ENCODE results near the gene ZBTB4.

Gene ZBTB4

GRCh38 chr17:7438656-7439460 lies 40.6 kb downstream of the ZBTB4 start:
- no peak for DNase-seq

- DNase-seq = peak; percentile 73
These were observed 41.3 kb downstream of the ZBTB4 start for GRCh38 chr17:7437950-7438614.

GRCh38 chr17:7437369-7437863 lies 42.0 kb downstream of the ZBTB4 start:
- DNase-seq = no peak

- peak; percentile 83 for DNase-seq
These were observed 42.7 kb downstream of the ZBTB4 start for GRCh38 chr17:7436556-7437368.

- peak; percentile 57 for DNase-seq
These were observed 43.5 kb downstream of the ZBTB4 start for GRCh38 chr17:7435676-7436555.

- DNase-seq = no peak
These were observed 47.1 kb downstream of the ZBTB4 start for GRCh38 chr17:7432296-7432695.

- DNase-seq = no peak
These were observed 48.2 kb downstream of the ZBTB4 start for GRCh38 chr17:7431231-7431630.

- DNase-seq = no peak
These were observed 49.7 kb downstream of the ZBTB4 start for GRCh38 chr17:7429722-7430121.

- DNase-seq = no peak
These were observed 50.9 kb downstream of the ZBTB4 start, which contains the start of gene SPEM3 for GRCh38 chr17:7428557-7428956. Gene SPEM3, plus strand, starts transcription at chr17:7428857. Its CDS starts 46 bp downstream, at chr17:7428903.

- no peak for DNase-seq
These were observed 51.9 kb downstream of the ZBTB4 start for GRCh38 chr17:7427549-7427948.

GRCh38 chr17:7426896-7427489 lies 52.4 kb downstream of the ZBTB4 start:
- DNase-seq = no peak

GRCh38 chr17:7426203-7426863 lies 53.1 kb downstream of the ZBTB4 start:
- no peak for DNase-seq

GRCh38 chr17:7425756-7426155 lies 53.7 kb downstream of the ZBTB4 start:
- no peak for DNase-seq

GRCh38 chr17:7425316-7425715 lies 54.1 kb downstream of the ZBTB4 start, which contains the start of gene SPEM2:
Gene SPEM2, plus strand, starts transcription at chr17:7425616. Its CDS starts 73 bp downstream, at chr17:7425689.
- no peak for DNase-seq

- DNase-seq = no peak
These were observed 55.8 kb downstream of the ZBTB4 start for GRCh38 chr17:7423679-7424078.

GRCh38 chr17:7421186-7421585 lies 58.2 kb downstream of the ZBTB4 start:
- DNase-seq = no peak

GRCh38 chr17:7419819-7420610 lies 59.4 kb downstream of the ZBTB4 start, which contains the start of gene SPEM1:
Gene SPEM1, plus strand, starts transcription at chr17:7420324. Its CDS starts 61 bp downstream, at chr17:7420385.
- no peak for DNase-seq

- no peak for DNase-seq
These were observed 60.8 kb downstream of the ZBTB4 start for GRCh38 chr17:7418472-7419152.

- no peak for DNase-seq
These were observed 62.3 kb downstream of the ZBTB4 start for GRCh38 chr17:7417056-7417655.

Measured in stimulated activated CD4-positive, alpha-beta T cell treated with anti-CD3 and anti-CD28 coated beads, Interleukin-4, amount 100 ng/mL, for 1 hour (primary cell).